Stimulated activated CD4-positive, alpha-beta T cell treated with anti-CD3 and anti-CD28 coated beads, Interleukin-2, amount 100 ng/mL, for 4 hours (primary cell): ENCODE data around the gene DSCAML1.

ENCODE experiments used
- DNase-seq: peaks from one replicate; pipeline ENCODE4 v3.0.0-alpha.2; 2020; ENCODE audit warnings: low read depth

The DSCAML1 gene

GRCh38 chr11:117662255-117662654 lies 134.8 kb downstream of the DSCAML1 start:
- DNase-seq = no peak

- no peak for DNase-seq
These were observed 138.2 kb downstream of the DSCAML1 start for GRCh38 chr11:117658809-117659208.

GRCh38 chr11:117657794-117658193 lies 139.2 kb downstream of the DSCAML1 start:
- DNase-seq = no peak

- DNase-seq = no peak
These were observed 142.4 kb downstream of the DSCAML1 start for GRCh38 chr11:117654281-117655255.

- no peak for DNase-seq
These were observed 144.5 kb downstream of the DSCAML1 start for GRCh38 chr11:117652521-117652920.

GRCh38 chr11:117649296-117650055 lies 147.5 kb downstream of the DSCAML1 start:
- DNase-seq = no peak

- DNase-seq = no peak
These were observed 149.1 kb downstream of the DSCAML1 start for GRCh38 chr11:117647872-117648271.

GRCh38 chr11:117647207-117647606 lies 149.8 kb downstream of the DSCAML1 start:
- DNase-seq = no peak

- no peak for DNase-seq
These were observed 150.6 kb downstream of the DSCAML1 start for GRCh38 chr11:117646411-117646810.

- DNase-seq = no peak
These were observed 152.4 kb downstream of the DSCAML1 start for GRCh38 chr11:117644403-117645155.

- DNase-seq = no peak
These were observed 153.3 kb downstream of the DSCAML1 start for GRCh38 chr11:117643606-117644300.

GRCh38 chr11:117642835-117643234 lies 154.2 kb downstream of the DSCAML1 start:
- no peak for DNase-seq

GRCh38 chr11:117642396-117642795 lies 154.6 kb downstream of the DSCAML1 start:
- DNase-seq = no peak

GRCh38 chr11:117641008-117641915 lies 155.8 kb downstream of the DSCAML1 start:
- DNase-seq = no peak

GRCh38 chr11:117640041-117640440 lies 157.0 kb downstream of the DSCAML1 start:
- DNase-seq = no peak

GRCh38 chr11:117639601-117640000 lies 157.4 kb downstream of the DSCAML1 start:
- no peak for DNase-seq

GRCh38 chr11:117638911-117639543 lies 158.0 kb downstream of the DSCAML1 start:
- DNase-seq = no peak

GRCh38 chr11:117634756-117635603 lies 162.0 kb downstream of the DSCAML1 start:
- DNase-seq = no peak
